ENCODE results near the gene KSR1.

GRCh38 chr17:27439342-27439741 is 16.9 kb upstream of the KSR1 start:
- TF ChIP-seq CTCF (IDR thresholded peaks at IDR 0.05) (no peak), POLR2A (IDR thresholded peaks at IDR 0.05) (no peak)
